Embryonic facial prominence (tissue), 1 donor: ENCODE data around the gene RAB11FIP5.
"Not testable (repeated sequence)": the region's sequence is repeated elsewhere in the genome, so short reads cannot be mapped to it uniquely, and the experiment has no call there.

Experiments
- DNase-seq: peaks from one replicate; pipeline ENCODE4 v3.0.0-alpha.2; 2016; ENCODE audit errors: extremely low spot score

The RAB11FIP5 gene, protein sequence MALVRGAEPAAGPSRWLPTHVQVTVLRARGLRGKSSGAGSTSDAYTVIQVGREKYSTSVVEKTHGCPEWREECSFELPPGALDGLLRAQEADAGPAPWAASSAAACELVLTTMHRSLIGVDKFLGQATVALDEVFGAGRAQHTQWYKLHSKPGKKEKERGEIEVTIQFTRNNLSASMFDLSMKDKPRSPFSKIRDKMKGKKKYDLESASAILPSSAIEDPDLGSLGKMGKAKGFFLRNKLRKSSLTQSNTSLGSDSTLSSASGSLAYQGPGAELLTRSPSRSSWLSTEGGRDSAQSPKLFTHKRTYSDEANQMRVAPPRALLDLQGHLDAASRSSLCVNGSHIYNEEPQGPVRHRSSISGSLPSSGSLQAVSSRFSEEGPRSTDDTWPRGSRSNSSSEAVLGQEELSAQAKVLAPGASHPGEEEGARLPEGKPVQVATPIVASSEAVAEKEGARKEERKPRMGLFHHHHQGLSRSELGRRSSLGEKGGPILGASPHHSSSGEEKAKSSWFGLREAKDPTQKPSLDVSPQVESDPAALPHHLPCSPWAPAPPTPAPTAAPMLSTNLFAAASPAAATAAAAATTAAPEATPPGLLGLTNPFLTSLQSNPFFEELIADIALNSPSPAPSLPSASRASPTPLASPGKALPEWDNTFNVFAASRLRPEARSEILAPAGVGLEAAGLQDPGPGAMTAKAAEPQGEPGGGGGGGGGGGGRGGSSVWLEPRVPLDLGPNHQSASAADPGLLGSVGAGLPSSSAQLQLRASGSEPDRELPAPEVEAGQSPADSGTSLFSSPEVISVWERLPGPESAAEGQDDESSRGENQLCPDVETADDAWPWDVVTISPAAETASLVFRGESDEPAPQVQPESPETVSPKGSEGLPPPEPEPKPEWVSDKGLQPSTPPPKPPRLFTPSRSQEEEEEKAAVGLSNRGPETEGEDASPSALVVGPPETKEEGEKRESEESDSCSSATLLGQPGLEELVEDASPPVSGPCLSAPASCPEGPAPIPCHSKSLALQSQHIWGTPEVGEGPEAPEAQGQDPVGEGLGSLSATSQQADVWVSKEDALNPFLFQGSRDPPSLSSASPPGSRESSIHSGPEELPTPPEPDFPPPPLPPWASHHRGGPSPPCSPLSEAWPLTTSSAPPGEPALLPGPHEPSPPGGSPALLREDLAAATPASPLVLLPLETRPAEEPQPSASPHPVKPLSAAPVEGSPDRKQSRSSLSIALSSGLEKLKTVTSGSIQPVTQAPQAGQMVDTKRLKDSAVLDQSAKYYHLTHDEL (N-terminal part only)

DNA sequence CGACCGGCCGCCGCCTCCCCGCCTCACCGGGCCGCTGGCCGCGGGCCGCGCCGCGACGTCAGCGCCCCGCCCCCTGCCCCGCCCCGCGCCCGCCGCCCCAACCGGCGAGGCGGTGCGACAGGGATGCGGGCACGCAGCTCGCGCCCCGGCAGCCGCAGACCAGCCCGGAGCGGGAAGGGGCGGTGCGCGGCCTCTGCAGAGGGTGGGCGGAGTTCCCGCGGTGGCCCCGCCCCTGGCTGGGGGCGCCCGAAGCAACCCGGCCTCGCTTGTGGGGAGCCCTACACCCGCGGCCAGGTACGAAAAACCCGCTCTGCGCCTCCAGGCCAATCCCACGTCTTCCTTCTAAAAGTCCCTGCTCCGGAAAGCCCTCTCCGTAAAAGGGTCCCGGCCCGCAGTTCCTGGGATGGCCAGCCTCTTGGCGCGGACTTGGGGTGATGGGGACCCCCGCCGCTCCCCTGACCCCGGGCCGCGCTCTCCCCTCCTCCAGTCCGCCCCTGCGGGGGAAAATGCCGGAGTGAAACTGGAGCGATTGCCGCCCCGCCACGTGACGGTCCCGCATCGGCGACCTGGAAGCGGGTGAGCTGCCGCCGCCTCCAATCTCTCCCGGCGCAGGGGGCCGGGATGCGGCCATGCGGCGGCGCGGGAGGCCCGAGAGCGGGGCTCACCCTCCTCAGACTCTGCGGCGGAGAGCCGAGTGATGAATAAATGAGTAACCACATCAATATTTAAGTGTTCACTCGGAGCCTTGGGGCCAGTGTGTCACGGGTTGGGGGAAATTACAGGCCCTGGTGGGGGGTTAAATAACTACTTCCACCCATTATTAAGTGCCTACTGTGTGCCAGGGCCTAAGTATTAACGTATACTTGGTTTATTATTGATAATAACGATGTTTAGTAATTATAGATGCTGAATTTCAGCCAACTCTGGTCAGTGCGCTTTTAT, at the start of gene RAB11FIP5:
Gene RAB11FIP5 (minus strand): TSS at position 36 of the 942 bp plus-strand sequence. CDS start 171 bp downstream, outside the sequence.
- DNase-seq = peak; percentile 44

GRCh38 chr2:73156539-73157124, 43.9 kb upstream of the RAB11FIP5 start:
- DNase-seq = no peak

DNA sequence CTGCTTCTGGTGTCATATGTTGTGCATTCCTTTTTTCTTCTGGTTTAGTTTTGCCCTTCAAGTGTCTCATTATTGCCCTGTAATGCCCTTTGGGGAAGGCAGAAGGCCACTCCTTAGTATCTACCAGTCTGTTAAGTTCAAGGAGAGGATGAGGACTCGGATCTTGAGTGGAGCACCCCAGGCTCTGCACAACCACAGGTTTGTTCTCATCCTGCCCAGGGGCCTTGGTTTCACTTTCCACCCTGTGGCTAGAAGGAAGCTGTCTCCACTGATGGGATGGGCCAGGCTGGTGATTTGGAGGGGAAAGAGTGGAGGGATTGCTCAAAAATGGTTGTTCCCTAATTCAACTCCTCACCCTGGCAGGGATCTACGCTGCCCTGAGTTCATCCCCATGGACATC, 30.2 kb upstream of the RAB11FIP5 start:
- no peak for DNase-seq

DNA sequence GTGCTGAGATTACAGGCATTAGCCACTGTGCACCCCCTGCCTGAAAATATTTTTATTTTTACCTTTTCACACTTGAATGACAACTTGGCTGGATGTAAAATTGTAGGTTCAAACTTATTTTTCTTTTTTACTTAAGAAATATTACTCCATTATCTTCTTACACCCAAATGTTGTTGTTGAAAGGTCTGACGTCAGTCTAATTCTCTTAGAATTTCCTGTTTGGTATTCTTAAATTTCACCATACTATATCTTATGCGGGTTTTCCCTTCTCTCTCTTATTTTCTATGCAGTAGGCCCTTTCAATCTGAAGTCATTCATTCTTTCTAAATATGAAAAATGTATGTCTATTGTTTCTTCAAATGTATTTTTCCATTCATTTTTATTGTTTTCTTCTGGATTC, 29.1 kb upstream of the RAB11FIP5 start:
- DNase-seq = no peak

DNA sequence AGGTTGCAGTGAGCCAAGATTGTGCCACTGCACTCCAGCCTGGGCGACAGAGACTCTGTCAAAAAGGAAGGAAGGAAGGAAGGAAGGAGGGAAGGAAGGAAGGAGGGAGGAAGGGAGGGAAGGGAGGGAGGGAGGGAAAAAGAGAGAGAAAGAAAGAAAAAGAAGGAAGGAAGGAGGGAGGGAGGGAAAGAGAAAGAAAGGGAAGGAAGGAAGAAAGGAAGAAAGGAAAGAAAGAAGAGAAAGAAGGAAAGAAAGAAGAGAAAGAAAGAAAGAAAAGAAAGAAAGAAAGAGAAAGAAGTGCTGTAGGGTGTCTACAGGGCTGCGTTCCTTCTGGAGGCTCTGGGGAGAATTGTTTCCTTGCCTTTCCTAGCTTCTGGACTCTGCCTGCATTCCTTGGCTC, 22.5 kb upstream of the RAB11FIP5 start:
- no peak for DNase-seq

GRCh38 chr2:73134471-73134870, 21.7 kb upstream of the RAB11FIP5 start:
- DNase-seq = no peak

DNA sequence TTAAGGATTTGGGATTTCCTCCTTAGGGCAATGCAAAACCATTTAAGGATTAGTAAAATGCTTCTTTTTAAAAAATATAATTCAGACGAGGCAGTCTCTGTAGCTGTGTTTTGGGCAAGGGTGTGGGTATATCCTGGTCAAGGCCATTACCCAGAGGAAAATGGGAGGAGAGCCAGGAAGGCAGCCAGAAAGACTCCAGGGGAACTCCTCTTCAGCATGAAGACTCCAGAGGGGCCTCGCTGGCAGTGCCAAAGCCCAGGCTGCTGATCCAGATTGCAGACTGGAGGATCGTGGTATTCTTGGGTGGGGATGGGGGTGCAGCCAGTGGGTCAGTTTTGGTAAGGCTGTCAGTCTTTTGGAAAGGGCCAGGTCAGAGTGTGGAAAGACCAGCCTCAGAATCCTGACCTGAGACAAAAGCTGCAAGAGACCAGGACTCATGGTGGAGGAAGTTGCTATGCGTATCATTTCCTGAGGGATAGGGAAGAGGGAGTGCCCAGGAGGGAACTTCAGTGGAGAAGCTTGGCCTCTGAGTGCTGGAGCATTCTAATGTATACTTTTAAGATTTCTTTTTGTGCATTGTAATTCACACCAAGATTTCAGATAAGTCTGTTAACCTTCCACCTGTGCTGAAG, 20.9 kb upstream of the RAB11FIP5 start:
- DNase-seq = no peak

GRCh38 chr2:73131807-73132206, 19.1 kb upstream of the RAB11FIP5 start:
- no peak for DNase-seq

GRCh38 chr2:73130790-73131189, 18.0 kb upstream of the RAB11FIP5 start:
- DNase-seq = no peak

DNA sequence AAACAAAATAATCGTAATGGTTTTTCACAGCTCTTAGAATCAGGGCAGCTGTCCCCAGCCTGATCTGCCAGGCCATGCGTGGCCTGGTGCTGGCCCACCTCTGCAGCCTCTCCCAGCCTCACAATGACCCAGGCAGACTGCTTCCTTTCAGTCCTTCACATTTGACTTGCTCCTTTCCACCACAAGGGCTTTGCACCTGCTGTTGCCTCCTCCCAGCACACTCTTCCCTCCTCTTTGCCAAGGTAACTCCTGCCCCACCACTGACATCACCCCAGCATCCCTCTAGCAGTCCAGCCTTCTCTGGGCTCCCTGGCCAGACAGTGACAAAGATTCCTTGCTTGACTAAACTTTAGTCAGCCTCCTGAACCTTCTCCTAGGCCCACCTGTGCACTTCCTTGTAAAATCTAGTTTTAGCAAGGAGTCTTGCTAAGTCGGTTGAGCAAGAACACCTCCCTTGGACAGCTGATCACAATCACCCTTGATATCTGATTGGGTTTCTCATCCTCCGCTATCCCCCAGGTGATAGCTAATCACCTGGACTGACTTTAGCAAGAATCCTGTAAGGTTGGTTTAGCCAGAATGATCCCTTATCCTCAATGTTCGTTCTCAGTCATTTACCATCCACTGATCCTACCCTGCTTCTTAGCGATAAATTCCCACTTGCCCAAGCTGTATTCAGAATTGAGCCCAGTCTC, 16.2 kb upstream of the RAB11FIP5 start:
- no peak for DNase-seq

DNA sequence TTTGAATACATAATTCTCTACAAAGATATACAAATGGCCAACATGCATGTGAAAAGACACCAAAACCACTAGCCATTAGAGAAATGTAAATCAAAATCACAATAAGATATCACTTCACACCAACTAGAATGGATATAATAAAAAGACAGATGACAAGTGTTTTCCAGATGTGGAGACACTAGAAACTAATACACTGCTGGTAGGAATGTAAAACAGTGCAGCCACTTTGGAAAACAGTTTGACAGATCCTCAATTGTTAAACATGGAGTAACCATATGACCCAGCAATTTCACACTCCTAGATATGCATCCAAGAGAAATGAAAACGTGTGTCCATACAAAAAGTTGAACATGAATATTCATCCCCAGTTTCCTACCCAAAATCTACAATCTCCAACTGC, 9.8 kb upstream of the RAB11FIP5 start:
- DNase-seq = no peak

DNA sequence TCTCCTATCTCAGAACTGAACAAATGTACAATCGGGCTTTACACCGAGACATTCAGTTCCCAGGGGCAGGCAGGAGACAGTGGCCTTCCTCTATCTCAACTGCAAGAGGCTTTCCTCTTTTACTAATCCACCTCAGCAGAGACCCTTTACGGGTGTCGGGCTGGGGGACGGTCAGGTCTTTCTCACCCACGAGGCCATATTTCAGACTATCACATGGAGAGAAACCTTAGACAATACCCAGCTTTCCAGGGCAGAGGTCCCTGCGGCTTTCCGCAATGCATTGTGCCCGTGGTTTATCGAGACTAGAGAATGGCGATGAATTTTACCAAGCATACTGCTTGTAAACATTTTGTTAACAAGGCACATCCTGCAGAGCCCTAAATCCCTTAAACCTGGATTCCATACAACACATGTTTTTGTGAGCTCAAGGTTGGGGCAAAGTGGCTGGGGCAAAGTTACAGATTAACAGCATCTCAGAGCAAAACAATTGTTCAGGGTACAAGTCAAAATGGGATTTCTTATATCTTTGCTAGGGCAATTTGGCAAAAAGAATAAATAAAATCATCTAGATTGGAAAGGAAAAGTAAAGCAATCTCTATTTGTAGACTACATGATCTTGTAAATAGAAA, 7.0 kb upstream of the RAB11FIP5 start:
- DNase-seq = not testable (repeated sequence)

DNA sequence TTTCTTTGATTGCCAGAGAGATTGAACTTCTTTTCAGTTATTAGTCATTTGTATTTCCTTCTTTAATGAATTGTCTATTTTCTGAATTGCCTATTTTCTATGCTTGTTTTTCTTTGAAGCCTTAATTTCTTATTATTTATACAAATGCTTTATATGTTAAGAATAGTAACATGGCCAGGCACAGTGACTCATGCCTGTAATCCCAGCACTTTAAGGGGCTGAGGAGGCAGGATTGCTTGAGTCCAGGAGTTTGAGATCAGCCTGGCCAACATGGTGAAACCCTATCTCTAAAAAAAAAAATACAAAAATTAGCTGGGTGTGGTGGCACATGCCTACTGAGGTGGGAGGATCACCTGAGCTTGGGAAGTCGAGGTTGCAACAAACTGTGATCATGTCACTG, 4.7 kb upstream of the RAB11FIP5 start:
- DNase-seq = no peak

- DNase-seq = no peak
Observed at GRCh38 chr2:73116182-73116960, 3.6 kb upstream of the RAB11FIP5 start.

GRCh38 chr2:73114273-73114867, 1.6 kb upstream of the RAB11FIP5 start:
- no peak for DNase-seq

GRCh38 chr2:73112026-73112912, 479 bp downstream of the RAB11FIP5 start:
- no peak for DNase-seq
